A549 (cell line): Measurements from ENCODE around the gene CTBP2.

Experiments used
- BHLHE40 ChIP-seq: IDR thresholded peaks from 2 replicates; pipeline ENCODE4 v1.6.1; 2012; ENCODE audit warnings: low read depth, low read length, inconsistent platforms
- CBX2 ChIP-seq: fragments of 200-600 bp; sonication (generic); IDR thresholded peaks from 2 replicates; pipeline ENCODE4 v1.6.1; 2016; ENCODE audit warnings: low read depth, mild to moderate bottlenecking, borderline replicate concordance
- CHD2 ChIP-seq: fragments of 150-350 bp; IDR thresholded peaks from 2 replicates; pipeline ENCODE4 v1.6.1; 2014; ENCODE audit warnings: low read length; ENCODE audit not compliant: partially characterized antibody
- MAFK ChIP-seq: fragments of 450-650 bp; IDR thresholded peaks from 2 replicates; pipeline ENCODE4 v1.6.1; 2014; ENCODE audit not compliant: partially characterized antibody
- POLR2A ChIP-seq: IDR thresholded peaks from 2 replicates; pipeline ENCODE4 v1.6.1; 2012; ENCODE audit warnings: mild to moderate bottlenecking, low read length
- RFX5 ChIP-seq: fragments of 450-650 bp; IDR thresholded peaks from 2 replicates; pipeline ENCODE4 v1.7.1; 2014; ENCODE audit warnings: antibody characterized with exemption, mild to moderate bottlenecking, moderate library complexity
- TF ChIP-seq, protein P1 (sequence below): IDR thresholded peaks from 2 replicates; pipeline ENCODE4 v1.6.1; 2012
- TF ChIP-seq, protein P2 (sequence below): fragments of >200 bp; sonication (Bioruptor Twin); formaldehyde crosslinking; IDR thresholded peaks from 3 replicates; pipeline ENCODE4 v1.5.1; 2016
- TF ChIP-seq, protein P3 (sequence below): fragments of 150-350 bp; IDR thresholded peaks from 2 replicates; pipeline ENCODE4 v1.6.1; 2014; ENCODE audit warnings: low read depth, mild to moderate bottlenecking, low read length
- TF ChIP-seq, protein P4 (sequence below): fragments of 450-650 bp; IDR thresholded peaks from 2 replicates; pipeline ENCODE4 v1.6.1; 2014; ENCODE audit warnings: antibody characterized with exemption

DNA sequence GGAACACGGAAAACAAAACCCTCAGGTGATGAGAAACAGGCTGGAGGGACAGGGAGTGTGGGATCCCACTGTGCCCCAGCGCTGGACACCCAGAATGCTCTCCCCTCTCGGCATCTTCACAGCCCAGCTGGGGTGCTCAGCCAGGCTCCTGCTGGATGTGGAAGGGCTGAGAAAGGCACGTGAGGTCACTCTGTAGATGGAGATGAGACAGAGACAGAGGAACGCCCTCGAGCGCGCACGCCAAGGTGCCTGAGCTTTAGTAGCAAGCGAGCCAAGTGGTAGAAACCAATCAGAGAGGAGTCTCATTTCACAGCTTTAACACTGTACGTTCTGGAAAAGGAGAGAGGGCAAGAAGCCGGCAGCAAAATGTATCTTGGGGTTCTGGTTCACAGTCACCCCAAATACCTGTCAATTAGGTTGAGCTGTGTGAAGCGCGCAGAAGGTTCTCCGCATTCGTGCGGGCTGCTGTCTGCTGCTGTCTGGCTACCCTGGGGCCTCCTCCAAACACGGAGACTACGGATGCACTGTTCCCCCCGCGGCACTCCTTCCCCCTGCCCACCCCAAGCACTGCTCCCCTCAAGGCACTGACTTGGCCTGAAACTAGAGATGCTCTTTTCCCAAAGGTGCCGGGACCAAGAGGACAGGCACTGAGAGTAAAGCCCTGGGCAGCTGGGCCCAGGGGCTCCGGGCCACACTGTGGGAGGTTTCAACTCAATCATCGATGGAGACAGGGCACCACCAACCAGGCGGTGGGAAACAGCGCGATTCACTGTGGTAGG lies 127.0 kb downstream of the CTBP2 start:
- TF ChIP-seq, protein P1, sequence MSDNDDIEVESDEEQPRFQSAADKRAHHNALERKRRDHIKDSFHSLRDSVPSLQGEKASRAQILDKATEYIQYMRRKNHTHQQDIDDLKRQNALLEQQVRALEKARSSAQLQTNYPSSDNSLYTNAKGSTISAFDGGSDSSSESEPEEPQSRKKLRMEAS = no peak
- TF ChIP-seq, protein P2, sequence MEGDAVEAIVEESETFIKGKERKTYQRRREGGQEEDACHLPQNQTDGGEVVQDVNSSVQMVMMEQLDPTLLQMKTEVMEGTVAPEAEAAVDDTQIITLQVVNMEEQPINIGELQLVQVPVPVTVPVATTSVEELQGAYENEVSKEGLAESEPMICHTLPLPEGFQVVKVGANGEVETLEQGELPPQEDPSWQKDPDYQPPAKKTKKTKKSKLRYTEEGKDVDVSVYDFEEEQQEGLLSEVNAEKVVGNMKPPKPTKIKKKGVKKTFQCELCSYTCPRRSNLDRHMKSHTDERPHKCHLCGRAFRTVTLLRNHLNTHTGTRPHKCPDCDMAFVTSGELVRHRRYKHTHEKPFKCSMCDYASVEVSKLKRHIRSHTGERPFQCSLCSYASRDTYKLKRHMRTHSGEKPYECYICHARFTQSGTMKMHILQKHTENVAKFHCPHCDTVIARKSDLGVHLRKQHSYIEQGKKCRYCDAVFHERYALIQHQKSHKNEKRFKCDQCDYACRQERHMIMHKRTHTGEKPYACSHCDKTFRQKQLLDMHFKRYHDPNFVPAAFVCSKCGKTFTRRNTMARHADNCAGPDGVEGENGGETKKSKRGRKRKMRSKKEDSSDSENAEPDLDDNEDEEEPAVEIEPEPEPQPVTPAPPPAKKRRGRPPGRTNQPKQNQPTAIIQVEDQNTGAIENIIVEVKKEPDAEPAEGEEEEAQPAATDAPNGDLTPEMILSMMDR = no peak
- TF ChIP-seq POLR2A = no peak
- TF ChIP-seq, protein P3, sequence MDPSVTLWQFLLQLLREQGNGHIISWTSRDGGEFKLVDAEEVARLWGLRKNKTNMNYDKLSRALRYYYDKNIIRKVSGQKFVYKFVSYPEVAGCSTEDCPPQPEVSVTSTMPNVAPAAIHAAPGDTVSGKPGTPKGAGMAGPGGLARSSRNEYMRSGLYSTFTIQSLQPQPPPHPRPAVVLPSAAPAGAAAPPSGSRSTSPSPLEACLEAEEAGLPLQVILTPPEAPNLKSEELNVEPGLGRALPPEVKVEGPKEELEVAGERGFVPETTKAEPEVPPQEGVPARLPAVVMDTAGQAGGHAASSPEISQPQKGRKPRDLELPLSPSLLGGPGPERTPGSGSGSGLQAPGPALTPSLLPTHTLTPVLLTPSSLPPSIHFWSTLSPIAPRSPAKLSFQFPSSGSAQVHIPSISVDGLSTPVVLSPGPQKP = no peak
- no peak for TF ChIP-seq MAFK
- no peak for TF ChIP-seq CHD2
- no peak for TF ChIP-seq BHLHE40
- no peak for TF ChIP-seq CBX2
- no peak for TF ChIP-seq RFX5
- TF ChIP-seq, protein P4, sequence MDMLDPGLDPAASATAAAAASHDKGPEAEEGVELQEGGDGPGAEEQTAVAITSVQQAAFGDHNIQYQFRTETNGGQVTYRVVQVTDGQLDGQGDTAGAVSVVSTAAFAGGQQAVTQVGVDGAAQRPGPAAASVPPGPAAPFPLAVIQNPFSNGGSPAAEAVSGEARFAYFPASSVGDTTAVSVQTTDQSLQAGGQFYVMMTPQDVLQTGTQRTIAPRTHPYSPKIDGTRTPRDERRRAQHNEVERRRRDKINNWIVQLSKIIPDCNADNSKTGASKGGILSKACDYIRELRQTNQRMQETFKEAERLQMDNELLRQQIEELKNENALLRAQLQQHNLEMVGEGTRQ = no peak
